GM18526 (cell line): ENCODE results near the gene DENND5B.

ENCODE experiments used
- POLR2A ChIP-seq: IDR thresholded peaks from 3 replicates; pipeline ENCODE4 v1.6.1; 2011; ENCODE audit not compliant: insufficient read length; ENCODE audit errors: extremely low read depth

Gene DENND5B

DNA sequence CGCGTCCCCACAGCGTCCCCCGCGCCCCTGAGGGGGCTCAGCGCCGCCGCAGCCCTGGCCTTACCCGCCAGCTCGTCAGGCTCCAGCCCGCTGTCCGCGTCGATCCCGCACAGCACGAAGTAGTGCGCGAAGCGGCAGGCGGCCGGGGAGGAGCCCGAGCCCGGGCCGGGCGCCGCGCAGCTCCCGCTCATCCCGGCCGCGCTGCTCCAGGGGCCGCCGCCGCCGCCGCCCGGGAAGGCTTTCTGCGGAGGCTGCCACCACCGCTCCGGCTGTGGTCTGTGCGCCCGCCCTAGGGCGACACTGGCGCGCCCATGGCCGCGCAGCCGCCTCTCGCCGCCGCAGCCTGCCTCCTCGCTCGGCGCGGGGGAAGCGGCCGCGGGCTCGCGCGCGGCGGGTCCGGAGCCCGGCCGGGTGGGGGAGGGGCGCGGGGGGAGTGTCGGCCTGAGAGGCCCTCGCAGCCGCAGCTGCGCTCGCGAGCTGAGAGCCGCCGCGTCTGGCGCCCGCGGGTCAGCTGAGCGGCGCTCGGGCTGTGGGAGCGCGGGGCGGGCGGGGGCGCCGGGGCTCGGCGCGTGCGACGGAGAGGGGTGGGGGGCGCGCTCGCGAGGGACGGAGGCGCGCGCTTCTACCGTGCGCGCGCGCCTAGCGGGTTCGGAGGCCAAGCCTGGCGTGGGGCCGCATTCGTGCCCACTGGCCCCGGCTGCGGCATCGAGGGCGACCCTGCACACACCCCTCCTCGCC, at the start of gene DENND5B:
TSS of gene DENND5B (minus strand) at position 495 of the 738 bp plus-strand sequence. CDS start at position 191, 304 bp downstream.
- TF ChIP-seq POLR2A: peak; percentile 36

DNA sequence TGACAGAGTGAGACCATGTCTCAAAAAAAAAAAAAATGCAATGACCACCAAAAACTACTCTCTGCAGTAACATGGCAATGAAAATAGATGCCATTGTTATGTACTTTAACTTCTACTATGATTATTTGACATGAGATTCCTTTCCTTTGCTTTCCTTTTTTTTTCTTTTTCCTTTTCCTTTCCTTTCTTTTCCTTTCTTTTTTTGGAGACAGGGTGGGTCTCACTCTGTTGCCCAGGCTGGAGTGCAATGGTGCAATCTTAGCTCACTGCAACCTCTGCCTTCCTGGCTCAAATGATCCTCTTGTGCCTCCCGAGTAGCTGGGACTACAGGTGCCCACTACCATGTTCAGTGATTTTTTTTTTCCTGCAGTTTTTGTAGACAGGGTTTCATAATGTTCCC, 43.7 kb upstream of the DENND5B start:
- TF ChIP-seq POLR2A: no peak

DNA sequence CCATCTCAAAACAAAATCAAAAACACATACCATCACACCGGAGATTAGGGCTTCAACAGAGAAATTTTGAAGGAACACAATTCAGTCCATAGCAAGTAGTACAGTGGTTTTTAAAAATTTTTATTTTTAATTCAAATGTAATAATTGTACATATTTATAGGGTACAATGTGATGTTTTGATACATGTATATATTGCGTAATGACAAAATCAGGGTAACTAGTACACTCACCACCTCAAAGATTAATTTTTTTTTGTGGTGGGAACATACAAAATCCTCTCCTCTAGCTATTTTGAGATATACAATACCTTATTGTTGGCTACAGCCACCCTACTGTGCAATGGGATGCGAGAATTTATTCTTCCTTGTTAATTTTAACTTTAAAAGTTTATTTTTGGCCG, 42.5 kb upstream of the DENND5B start:
- TF ChIP-seq POLR2A: no peak

- no peak for TF ChIP-seq POLR2A
These were observed 40.9 kb upstream of the DENND5B start for GRCh38 chr12:31631809-31632208.

DNA sequence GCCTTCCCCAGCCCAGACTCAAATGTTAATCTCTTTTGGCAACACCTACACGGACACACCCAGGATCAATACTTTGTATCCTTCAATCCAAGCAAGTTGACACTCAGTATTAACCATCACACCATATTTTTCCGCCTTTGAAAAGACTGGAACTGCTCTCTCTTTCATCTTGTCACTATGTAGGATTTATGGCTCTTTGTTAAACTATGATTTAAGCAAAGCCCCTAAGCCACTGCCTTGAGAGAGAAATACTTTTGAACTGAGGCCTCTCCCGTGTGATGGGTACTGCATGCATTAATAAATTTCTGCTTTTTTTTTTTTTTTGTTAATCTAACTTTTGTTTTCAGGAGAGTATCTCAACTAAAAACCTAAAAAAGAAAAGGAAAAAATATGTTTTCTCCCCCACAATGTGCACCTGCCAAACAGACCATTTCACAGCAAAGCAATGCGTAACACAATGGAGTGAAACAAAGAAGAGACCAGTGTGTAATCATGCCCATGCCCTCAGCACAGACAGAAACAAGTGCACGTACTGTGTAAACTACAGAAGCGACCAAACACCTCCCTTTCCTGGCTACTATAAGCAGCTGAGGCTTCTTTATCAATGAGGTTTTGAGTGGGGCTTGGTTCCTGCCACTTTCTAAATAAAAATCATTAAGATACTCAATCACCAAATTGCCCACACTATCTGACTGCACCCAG, 40.2 kb upstream of the DENND5B start:
- TF ChIP-seq POLR2A: no peak

GRCh38 chr12:31629756-31630732, 39.1 kb upstream of the DENND5B start:
- TF ChIP-seq POLR2A: no peak

DNA sequence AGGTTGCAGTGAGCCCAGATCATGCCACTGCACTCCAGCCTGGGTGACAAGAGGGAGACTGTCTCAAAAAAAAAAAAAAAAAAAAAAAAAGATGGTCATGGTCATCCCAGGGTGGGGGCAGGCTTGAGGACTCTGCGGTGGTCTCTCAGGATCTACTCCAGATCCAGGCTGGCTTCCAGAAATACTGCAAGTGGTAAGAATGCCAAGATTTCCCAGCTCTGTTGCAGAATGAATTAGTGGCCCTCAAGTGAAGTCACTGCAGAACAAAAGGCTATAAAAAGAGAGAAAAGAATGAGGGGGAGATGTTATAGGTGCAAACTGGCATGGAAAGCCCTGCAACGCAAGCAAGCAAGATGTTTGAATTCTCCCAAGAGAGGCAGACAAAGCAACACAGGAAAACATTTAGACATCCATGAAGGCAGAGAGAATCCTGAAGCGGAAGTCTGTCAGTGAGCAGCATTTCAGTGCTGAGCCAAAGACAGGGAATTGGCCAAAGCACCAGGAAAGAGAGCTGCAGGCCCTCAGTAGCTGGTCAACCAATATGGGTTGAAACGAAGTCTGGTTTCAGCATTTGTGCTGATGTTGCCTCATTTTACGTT, 36.6 kb upstream of the DENND5B start:
- no peak for TF ChIP-seq POLR2A

DNA sequence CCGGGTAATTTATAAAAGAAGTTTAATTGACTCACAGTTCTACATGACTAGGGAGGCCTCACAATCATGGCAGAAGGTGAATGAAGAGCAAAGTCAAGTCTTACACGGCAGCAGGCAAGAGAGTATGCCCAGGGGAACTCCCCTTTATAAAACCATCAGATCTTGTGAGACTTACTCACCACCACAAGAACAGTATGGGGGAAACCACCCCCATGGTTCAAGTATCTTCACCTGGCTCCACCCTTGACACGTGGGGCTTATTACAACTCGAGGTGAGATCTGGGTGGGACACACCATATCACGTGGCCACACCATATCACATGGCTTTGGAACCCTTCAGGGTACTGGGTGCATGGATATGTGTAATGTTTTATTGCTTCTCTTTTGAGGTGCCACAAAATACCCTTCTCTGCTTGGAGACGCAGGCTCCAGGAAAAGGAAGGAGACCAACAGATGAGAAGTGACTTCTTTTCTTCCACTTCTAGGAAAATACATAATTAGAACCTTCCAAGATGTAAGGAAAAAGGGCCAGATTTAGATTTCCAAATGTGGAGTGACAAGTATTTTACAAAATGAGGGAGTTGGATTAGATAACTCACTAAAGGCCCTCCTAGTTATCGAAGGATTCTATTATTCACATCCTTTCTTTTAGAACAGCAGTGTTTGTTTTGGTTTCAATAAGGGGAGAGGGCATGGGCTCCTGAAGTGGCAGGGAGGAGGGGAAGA, 35.5 kb upstream of the DENND5B start:
- TF ChIP-seq POLR2A: no peak

GRCh38 chr12:31622038-31622437, 31.1 kb upstream of the DENND5B start:
- no peak for TF ChIP-seq POLR2A

- no peak for TF ChIP-seq POLR2A
These were observed 29.4 kb upstream of the DENND5B start for GRCh38 chr12:31620311-31620710.

GRCh38 chr12:31618228-31619025, 27.5 kb upstream of the DENND5B start:
- TF ChIP-seq POLR2A: no peak

DNA sequence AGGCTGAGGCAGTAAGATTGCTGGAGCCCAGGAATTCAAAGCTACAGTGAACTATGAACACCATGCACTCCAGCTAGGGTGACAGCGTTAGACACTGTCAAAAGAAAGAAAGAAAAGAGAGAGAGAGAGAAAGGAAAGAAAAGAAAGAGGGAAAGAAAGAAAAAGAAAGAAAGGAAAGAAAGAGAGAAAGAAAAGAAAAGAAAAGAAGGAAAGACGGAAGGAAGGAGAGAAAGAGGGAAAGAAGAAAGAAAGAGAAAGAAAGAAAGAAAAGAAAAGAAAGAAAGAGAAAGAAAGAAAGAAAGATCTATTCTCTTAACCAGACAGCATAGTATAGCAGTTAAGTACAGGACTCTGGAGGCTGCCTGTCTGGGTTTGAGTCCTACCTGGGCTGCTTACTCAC, 21.9 kb upstream of the DENND5B start:
- TF ChIP-seq POLR2A: no peak

GRCh38 chr12:31605531-31605930, 14.6 kb upstream of the DENND5B start:
- no peak for TF ChIP-seq POLR2A

DNA sequence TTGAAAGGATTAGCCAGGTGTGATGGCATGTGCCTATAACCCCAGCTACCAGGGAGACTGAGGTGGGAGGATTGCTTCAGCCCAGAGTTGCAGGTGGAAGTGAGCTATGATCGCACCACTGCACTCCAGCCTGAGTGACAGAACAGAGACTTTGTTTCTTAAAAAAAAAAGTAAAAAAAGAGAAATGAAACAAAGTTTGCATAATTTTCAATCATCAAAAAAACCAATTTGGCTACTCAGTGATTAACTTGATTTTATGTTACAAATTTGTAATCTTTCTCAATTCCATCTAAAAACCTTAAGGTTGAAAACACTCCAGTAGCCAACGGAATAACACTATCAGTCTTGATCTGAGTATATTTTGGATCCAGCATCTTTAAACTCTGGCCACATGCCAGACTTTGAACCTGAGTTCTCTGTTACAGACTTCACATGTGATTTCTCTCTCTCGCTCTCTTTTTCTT, 12.6 kb upstream of the DENND5B start:
- no peak for TF ChIP-seq POLR2A

DNA sequence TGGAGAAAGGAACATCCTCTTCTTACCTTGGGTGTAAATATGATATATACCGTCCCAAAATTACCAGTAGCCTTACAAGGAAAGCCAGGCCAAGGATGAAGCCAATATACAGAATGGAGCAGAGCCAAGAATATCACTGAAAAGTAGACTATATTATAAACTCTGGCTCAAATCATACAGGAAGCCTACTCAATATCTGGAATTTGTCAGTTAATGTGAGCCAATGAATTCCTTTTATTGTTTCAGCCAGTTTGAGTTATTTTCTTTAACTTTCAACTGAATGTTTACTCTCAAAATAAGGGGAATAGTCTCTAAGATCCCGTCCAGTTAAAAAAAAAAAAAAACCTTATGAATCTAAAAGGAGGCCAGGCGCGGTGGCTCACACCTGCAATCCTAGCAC, 9.8 kb upstream of the DENND5B start:
- no peak for TF ChIP-seq POLR2A
